OCI-M2 (cell line): ENCODE measurements around the gene PIP5K1B.

Experiments used
- DNase-seq: peaks from one replicate; lab custom pipeline; 2025; ENCODE audit not compliant: unreplicated experiment; lab: John Stamatoyannopoulos, UW

PIP5K1B gene

GRCh38 chr9:69016191-69017096, 311.4 kb downstream of the PIP5K1B start:
- DNase-seq = no peak

DNA sequence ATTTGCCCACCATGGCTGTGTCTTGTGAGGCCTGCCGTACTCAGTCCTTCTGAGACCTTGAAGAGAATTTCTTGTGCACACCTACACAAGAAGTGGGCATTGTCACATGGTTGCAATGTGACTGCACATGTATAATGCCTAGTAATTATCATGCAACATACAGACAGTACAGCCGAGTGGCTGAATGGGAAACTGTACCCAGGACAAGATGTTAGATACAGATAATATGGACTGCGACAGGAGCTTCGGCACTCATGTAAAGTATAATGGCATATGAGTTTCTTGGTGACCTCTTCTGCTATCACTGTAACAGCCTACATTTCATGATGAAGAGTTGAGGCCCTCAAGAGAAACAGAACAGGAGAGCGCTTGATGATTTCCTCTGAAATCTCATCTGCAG, 313.7 kb downstream of the PIP5K1B start:
- DNase-seq = no peak

DNA sequence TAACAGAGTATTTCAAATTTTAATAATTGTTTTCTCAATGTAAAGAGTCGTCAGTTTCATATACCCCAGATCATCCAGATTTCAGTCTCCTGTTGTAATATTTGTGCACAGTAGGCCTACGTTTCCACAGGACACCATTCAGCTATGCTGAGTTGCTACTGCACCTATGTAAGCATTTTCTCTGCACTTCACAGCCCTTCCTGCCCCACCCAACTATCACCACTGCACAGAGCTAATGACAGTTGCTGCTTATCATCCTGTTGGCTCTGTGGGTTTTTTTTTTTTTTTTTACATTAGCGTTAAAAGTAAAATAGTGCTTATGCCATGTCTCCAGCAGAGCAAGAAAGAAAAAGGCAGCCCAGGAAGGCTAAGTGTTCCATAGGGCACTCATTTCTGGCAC, 314.8 kb downstream of the PIP5K1B start:
- peak; percentile 42 for DNase-seq

- no peak for DNase-seq
Observed at GRCh38 chr9:69020301-69021145, 315.5 kb downstream of the PIP5K1B start.

GRCh38 chr9:69023650-69024049, 318.6 kb downstream of the PIP5K1B start:
- no peak for DNase-seq

DNA sequence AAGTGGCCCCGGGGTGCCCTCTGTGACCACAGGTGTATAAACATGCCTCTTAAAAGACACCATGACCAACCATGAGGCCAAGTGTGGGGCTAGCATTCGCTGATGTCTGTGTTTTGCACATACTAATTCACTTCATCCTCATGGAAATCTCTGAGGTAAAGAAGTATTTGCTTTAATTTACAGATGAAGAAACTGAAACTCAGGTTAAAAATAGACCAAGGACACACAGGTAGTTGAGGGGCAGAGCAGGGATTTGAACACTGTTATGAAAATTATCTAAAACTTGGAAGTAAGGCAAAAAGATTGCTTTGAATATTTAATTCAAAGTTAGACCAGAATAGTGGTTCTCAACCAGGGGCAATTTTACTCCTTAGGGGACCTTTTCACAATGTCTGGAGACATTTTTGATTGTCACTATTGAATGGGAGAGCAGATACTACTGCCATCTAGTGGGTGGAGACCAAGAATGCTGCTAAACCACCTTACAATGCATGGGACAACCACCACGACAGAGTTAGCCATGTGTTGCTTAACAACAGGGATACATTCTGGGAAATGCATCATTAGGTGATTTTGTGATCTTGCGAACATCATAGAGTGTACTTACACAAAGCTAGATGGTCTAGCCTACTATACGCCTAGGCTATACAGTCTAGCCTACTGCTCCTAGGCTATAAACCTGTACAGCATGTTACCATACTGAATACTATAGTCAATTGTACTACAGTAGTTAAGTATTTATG, 322.5 kb downstream of the PIP5K1B start:
- peak; percentile 37 for DNase-seq

- DNase-seq = no peak
Observed at GRCh38 chr9:69028754-69029153, 323.7 kb downstream of the PIP5K1B start.

GRCh38 chr9:69029535-69029934, 324.5 kb downstream of the PIP5K1B start:
- DNase-seq = no peak

DNA sequence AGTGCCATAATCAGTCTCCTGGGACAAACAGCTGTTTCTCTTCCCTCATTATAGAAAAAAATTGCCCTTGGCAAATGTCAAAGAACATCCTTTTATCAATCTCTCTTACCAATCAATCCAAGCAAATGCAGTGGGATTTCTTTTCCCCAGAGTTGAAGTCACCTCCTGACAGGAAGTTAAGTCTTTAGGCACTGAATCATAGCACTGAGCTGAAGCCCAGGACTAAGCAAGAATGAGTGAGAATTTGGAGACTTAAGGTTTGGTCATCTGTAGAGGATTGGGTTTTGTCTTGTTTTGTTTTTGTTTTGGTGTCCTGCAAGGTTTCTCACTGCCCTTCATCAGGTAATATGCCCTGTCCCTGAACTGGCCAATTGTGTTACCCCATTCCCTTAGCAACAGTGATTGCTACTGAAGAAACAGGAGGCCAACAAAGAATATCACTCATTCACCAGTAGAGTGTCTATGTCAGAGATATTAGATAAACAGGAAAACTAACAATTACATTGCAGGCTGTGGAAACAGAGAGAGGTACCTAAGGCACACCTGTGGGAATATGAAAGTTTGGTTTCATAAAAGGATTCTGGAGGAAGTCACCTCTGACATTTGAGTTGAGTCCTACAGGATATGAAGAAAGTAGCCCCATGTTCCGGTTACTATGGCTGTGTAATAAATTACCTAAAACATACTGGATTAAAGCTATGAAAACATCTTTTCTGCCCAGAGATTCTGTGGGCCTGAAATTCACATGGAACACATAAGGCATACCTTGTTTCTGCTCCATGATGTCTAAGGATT, 326.0 kb downstream of the PIP5K1B start:
- DNase-seq = no peak

DNA sequence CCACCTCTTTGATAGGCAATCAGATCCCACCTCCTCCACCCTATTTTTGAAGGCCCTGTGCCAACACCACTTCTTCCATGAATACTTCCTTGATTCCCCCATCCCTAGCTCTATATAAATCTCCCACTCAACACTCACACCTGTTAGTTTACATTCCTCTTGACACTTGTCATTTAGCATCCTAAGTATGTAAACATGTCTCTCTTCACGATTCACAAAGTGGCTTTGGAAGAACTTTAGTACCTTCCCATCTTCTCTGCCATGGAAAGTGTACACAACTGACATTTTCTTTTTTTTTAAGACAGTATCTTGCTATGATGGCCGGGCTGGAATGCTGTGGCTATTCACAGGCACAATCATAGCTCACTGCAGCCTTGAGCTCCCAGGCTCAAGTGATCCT, 329.0 kb downstream of the PIP5K1B start:
- DNase-seq = no peak

DNA sequence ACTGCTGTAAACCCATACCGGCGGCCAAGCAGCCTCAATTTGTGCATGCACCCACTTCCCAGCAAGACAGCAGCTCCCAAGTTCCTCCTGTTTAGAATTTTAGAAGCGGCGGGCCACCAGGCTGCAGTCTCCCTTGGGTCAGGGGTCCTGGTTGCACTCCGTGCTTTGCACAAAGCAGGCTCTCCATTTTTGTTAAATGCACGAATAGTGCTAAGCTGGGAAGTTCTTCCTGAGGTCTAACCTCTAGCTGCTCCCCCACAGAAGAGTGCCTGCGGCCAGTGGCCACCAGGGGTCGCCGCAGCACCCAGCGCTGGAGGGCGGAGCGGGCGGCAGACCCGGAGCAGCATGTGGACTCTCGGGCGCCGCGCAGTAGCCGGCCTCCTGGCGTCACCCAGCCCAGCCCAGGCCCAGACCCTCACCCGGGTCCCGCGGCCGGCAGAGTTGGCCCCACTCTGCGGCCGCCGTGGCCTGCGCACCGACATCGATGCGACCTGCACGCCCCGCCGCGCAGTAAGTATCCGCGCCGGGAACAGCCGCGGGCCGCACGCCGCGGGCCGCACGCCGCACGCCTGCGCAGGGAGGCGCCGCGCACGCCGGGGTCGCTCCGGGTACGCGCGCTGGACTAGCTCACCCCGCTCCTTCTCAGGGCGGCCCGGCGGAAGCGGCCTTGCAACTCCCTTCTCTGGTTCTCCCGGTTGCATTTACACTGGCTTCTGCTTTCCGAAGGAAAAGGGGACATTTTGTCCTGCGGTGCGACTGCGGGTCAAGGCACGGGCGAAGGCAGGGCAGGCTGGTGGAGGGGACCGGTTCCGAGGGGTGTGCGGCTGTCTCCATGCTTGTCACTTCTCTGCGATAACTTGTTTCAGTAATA, 330.6 kb downstream of the PIP5K1B start, which contains the start of gene FXN:
Gene FXN, plus strand, starts transcription at position 315 of the 871 bp plus-strand sequence. Its CDS starts 31 bp downstream, at position 346.
- no peak for DNase-seq

DNA sequence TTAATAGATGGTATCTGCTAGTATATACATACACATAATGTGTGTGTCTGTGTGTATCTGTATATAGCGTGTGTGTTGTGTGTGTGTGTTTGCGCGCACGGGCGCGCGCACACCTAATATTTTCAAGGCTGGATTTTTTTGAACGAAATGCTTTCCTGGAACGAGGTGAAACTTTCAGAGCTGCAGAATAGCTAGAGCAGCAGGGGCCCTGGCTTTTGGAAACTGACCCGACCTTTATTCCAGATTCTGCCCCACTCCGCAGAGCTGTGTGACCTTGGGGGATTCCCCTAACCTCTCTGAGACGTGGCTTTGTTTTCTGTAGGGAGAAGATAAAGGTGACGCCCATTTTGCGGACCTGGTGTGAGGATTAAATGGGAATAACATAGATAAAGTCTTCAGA, 331.3 kb downstream of the PIP5K1B start:
- no peak for DNase-seq

DNA sequence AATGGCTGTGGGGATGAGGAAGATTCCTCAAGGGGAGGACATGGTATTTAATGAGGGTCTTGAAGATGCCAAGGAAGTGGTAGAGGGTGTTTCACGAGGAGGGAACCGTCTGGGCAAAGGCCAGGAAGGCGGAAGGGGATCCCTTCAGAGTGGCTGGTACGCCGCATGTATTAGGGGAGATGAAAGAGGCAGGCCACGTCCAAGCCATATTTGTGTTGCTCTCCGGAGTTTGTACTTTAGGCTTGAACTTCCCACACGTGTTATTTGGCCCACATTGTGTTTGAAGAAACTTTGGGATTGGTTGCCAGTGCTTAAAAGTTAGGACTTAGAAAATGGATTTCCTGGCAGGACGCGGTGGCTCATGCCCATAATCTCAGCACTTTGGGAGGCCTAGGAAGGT, 331.8 kb downstream of the PIP5K1B start:
- DNase-seq = no peak

DNA sequence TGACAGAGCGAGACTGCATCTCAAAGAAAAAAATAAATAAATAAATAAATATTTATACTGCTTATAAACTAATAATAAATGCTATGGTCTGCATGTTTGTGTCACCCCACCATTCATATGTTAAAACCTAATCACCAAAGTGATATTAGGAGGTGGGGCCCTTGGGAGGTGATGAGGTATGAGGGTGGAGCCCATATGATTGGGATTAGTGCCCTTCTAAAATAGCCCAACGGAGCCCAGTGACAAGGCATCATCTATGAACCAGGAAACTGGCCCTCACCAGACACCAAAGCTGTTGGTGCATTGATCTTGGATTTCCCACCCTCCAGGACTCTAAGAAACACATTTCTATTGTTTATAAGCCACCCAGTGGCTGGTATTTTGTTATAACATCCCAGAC, 335.6 kb downstream of the PIP5K1B start:
- no peak for DNase-seq

DNA sequence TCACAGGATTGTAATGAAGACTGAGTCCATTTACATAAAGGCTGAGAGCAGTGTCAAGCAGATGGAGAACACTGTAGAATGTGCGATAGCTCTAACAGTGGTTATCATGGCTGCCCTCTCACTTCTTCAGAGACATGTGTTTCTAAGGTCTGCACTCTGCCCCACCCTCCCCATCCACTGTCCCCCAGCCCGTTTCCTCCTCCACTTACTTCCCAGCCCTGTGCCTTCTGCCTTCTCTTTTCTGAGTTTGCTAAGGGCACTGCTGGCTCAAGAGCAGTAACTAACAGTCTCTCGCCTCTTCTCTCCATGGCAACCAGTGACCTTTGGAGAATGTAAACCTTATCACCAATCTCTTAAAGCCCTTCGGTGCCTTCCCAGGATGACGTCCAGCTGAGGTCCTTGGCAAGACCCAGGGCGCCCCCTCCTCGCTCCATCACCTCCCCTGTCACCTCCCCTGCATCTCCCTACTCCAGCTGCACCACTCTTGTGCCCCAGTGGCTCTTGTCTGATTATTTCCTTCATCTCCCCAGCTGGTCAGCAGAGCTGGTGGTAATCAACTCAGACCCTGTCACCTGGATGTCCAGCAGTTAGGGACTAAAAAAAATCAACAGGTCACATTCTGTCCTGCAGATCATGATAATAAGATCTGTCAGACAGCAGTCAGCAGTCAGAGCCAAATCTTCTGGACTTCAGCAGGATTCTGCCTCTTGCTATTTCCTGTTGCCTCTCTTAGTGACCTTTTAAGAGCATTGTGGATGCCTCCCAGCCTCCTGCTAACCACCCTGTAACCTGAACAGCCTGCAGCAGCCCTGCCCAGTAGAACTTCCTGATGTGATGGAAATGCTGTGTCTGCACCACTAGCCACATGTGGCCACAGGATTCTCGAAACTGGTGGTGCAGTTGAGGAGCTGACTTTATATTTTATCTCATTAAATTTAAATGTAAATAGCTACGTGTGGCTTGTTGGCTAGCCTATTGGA, 339.5 kb downstream of the PIP5K1B start:
- DNase-seq = no peak

GRCh38 chr9:69045821-69046220, 340.8 kb downstream of the PIP5K1B start:
- DNase-seq = no peak

GRCh38 chr9:69046723-69047122, 341.7 kb downstream of the PIP5K1B start:
- DNase-seq = no peak

- no peak for DNase-seq
Observed at GRCh38 chr9:69047371-69047770, 342.3 kb downstream of the PIP5K1B start.
